Nephron progenitor cell (in vitro differentiated cells): ENCODE measurements around the gene FTCD.

Experiments used
- DNase-seq: peaks from one replicate; pipeline ENCODE4 v3.0.0; 2021
- H3K27ac Mint-ChIP-seq: 2 replicates; pipeline ENCODE4 v1.8.0; 2021; ENCODE audit warnings: mild to moderate bottlenecking, moderate library complexity, mixed read lengths
- H3K27me3 Mint-ChIP-seq: 2 replicates; pipeline ENCODE4 v1.8.0; 2021; ENCODE audit warnings: mild to moderate bottlenecking, low read depth, mixed read lengths; ENCODE audit not compliant: poor library complexity
- H3K36me3 Mint-ChIP-seq: 2 replicates; pipeline ENCODE4 v1.8.0; 2021; ENCODE audit warnings: low read depth, mixed read lengths
- H3K4me1 Mint-ChIP-seq: 2 replicates; pipeline ENCODE4 v1.8.0; 2021; ENCODE audit warnings: mixed read lengths
- H3K4me3 Mint-ChIP-seq: 2 replicates; pipeline ENCODE4 v1.8.0; 2021; ENCODE audit warnings: mild to moderate bottlenecking, moderate library complexity, mixed read lengths
- H3K9me3 Mint-ChIP-seq: 2 replicates; pipeline ENCODE4 v1.8.0; 2021; ENCODE audit warnings: mild to moderate bottlenecking, moderate library complexity, mixed read lengths
- CTCF ChIP-seq: fragments of 200-600 bp; sonication (generic); IDR thresholded peaks from 2 replicates; pipeline ENCODE4 v1.5.0; 2021; ENCODE audit warnings: antibody characterized with exemption

Gene FTCD

DNA sequence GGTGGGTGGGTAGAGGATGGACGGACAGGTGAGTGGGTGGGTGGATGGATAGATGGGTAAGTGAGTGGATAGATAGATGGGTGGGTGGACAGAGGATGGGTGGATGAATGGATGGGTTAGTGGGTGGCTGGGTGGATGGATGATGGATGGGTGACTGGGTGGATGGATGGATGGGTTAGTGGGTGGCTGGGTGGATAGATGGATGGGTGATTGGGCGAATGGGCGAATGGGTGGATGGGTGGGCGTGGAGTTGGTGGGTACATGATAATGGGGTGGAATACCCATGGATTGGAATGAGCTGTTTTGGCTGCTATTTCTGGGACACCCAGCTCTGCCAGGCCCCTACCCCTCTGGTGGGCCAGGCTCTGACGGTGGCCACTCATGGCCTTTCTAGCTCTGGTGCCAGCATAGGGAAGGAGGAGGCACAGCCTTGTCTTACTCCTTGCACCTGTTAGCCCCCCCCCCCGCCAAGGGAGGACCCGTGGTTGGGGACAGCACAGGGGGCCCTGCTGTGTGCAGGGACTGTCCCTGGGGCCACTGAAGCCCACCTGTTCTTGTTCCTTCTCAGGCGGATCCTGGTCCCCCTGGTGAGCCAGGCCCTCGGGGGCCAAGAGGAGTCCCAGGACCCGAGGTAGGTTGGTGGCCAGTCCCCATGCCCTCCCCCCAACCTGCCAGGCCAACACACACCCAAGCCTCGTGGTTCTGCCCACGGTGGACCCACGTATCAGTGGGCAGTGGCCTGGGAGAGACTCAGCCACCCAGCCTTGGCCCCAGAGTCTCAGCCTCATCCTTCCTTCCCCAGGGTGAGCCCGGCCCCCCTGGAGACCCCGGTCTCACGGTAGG is 31.1 kb downstream of the FTCD start:
- no peaks in the 10 kb centered on the region for H3K9me3 Mint-ChIP-seq
- no peak for DNase-seq
- no peak overlapping the region for H3K4me3 Mint-ChIP-seq
- H3K27ac Mint-ChIP-seq: no peak overlapping the region
- TF ChIP-seq CTCF: no peak
- H3K36me3 Mint-ChIP-seq: peaks cover 9% of the 10 kb centered on the region
- peaks cover 3% of the 10 kb centered on the region for H3K27me3 Mint-ChIP-seq
- H3K4me1 Mint-ChIP-seq: peaks cover 19% of the 10 kb centered on the region

DNA sequence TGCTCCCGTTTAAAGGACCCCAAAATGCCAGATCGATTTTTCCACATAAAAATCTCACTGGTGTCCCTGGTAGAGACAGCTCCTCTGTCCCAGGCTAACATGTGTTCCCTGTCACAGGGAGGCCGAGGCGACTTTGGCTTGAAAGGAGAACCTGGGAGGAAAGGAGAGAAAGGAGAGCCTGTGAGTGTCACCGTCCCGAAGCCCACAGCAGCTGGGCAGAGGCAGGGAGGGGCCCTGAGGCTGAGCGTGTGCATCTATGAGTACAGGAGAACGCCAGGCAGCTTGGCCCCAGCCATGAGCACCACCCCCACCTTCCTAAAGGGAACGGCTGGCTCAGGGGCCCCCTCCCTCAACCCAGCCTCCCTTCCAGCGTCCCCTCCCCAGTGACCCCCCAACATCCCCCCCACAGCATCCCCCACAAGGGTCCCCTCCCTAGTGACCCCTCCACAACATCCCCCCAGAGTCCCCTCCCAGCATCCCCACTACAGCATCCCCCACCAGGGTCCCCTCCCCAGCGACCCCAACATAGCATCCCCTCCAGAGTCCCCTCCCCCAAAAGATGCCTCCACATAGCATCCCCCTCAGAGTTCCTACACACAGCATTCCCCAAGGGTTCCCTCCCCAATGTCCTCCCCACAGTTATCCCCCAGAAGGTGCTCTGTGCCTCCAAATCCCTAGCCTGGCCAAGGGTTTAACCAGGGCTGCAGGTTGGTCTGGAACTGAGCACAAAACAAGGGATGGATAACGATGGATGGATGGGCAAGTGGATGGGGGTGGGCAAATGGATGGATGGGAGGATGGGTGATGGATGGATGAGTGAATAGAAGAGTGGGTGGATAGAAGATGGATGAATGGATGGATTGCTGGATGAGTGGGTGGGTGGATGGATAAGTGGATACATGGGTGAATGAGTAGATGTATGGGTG is 32.4 kb downstream of the FTCD start:
- Mint-ChIP-seq H3K36me3 (peaks cover 9% of the 10 kb centered on the region), H3K4me3 (no peak overlapping the region), H3K4me1 (peaks cover 6% of the 10 kb centered on the region), H3K27ac (no peak overlapping the region), H3K27me3 (peaks cover 3% of the 10 kb centered on the region), H3K9me3 (no peaks in the 10 kb centered on the region)
- no peak for DNase-seq
- no peak for TF ChIP-seq CTCF

DNA sequence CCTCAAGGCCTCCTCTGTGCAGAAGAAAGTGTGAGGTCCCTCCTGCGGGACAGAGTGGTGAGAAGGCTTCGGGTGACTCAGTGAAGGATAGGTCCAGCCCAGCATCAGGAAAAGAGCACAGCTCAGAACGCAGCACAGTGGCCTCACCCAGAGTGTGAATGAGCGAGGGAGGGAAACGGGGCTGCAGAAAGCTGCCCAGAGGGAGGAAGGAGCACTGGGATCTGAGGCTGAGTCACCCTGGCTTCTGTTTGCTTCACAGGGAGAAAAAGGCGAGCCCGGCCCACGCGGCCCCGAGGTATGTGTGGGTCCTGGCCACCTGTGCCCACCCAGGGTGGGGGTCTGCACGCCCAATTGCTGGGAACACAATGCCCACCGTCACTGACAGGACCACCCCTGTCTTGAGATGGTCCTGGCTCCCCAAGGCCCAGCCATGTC is 33.1 kb downstream of the FTCD start:
- TF ChIP-seq CTCF: no peak
- peaks cover 9% of the 10 kb centered on the region for H3K36me3 Mint-ChIP-seq
- no peak for DNase-seq
- H3K27me3 Mint-ChIP-seq: peaks cover 3% of the 10 kb centered on the region
- H3K9me3 Mint-ChIP-seq: no peaks in the 10 kb centered on the region
- no peaks in the 10 kb centered on the region for H3K4me1 Mint-ChIP-seq
- H3K27ac Mint-ChIP-seq: no peak overlapping the region
- H3K4me3 Mint-ChIP-seq: no peak overlapping the region

DNA sequence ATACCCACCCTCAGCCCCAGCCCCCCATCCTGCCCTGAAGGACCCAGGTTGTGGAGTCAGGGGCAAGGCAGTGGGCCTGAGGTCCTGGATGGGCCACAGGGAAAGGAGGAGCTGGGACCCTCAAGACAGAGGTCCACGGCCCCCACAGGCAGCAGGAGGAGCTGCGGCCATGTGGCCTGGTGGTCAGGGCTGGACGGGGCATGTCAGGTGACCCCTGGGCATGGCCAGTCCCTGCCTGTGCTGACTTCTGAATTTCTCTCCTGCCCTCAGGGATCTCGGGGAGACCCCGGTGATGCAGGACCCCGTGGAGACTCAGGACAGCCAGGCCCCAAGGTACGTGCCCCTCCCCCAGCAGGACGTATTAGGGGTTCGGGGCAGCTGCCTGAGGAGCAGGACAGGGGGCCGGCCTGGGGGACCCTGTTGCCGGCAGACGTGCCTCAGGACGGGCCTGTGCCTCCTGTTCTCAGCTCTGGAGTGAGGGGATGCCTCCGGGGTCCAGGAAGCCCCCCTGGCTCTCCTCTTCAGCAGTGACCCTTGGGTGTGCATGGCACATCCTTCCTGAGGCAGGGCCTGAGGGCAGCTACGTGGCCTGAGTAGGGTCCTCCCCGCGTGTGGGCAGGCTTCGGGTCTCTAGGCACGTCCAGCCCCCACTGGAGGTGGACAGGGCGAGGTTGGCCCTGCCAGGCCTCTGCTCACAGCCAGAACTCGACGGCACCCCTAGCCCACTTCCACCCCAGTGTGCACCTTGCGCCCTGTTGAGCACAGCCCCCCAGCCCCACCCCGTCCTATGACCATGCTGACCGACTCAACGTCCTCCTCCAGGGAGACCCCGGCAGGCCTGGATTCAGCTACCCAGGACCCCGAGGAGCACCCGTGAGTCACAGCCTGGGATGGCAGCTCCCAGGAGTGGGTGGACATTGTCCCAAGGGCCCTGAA is 33.8 kb downstream of the FTCD start:
- peak; percentile 1 for DNase-seq
- Mint-ChIP-seq H3K4me3 (no peak overlapping the region), H3K4me1 (no peaks in the 10 kb centered on the region), H3K27ac (no peak overlapping the region), H3K9me3 (no peaks in the 10 kb centered on the region), H3K27me3 (peaks cover 3% of the 10 kb centered on the region), H3K36me3 (peaks cover 13% of the 10 kb centered on the region)
- no peak for TF ChIP-seq CTCF

DNA sequence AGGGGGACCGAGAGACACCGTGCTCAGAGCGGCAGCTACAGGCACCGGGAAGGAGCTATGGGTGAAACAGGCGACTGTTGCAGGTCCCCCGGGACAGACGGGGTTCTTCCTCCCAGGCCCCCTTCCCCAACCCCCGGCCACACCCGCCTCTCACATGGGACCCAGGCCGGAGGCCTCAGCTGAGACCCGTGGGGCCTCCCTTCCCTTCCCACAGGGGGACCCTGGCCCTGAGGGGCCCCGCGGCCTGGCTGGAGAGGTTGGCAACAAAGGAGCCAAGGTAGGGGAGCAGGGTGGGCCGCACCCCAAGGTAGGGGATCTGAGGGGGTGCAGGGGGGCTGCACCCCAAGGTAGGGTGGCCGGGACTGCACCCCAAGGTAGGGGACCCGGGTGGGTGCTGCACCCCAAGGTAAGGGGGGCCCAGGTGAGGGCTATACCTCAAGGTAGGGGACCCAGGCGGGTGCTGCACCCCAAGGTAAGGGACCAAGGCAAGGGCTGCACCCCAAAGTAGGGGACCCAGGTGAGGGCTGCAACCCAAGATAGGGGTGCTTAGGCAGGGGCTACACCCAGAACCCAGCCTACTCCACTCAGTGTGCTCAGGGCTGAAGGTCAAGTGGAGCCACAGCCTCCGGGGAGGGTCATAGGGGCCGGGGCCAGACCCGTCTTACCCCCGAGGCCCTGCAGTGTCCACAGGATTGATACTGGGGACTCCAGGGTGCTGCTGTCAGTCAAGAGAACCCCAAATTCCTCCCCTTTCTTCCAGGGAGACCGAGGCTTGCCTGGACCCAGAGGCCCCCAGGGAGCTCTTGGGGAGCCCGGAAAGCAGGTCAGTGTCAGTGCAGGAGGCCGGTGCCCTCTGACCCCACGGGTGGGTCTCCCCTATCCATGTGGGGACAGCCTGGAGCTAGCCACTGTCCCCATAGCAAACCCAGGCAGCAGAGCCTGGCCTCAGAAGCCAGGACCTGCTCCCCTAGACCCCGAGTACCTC is 34.8 kb downstream of the FTCD start:
- no peaks in the 10 kb centered on the region for H3K4me1 Mint-ChIP-seq
- no peak for DNase-seq
- no peak overlapping the region for H3K4me3 Mint-ChIP-seq
- H3K36me3 Mint-ChIP-seq: peaks cover 16% of the 10 kb centered on the region
- no peaks in the 10 kb centered on the region for H3K9me3 Mint-ChIP-seq
- no peak overlapping the region for H3K27ac Mint-ChIP-seq
- H3K27me3 Mint-ChIP-seq: peaks cover 3% of the 10 kb centered on the region
- no peak for TF ChIP-seq CTCF
